Measurements from ENCODE around the gene KNCN. TPM values are rescaled to one million over a fixed set of nuclear protein-coding genes. Genes with fewer than 3 reads are reported as not detected.

Gene KNCN
- total RNA-seq, 1 experiment from 2014 or later, result not detected

DNA sequence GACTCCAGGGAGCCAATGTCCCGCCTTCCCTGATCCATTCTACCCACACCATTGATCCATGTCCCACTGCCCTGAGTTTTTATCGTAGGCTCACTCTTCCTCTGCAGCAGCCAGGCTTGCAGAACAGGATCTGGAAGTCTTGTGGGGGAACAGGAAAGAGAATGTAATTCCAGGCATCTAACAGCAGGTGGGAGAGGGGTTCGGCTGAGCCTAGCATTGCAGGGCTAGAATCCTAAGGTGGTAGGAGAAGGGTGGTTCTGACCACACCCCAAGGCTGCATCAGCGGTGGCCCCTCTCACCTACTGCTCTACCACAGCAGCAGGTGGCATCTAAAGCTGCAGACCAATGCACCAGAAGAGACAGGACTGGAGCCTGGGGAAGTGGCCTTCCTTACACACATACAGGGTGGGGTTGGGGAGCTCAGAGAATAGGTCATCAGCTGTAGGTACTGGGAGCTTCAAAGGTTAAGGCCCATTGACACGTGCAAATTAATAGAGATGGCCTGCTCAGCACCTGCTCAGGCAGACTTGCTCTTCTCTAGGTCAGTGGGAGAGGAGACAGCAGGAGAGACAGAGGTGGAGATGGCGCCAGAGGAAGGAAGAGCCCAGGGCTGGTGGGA is 20.5 kb downstream of the KNCN start:
- in situ Hi-C loops (cut with HindIII; ENCODE audit: low pct_unique_long_range_greater_than_20kb, low sequenced_read_pairs), result no loop called here

DNA sequence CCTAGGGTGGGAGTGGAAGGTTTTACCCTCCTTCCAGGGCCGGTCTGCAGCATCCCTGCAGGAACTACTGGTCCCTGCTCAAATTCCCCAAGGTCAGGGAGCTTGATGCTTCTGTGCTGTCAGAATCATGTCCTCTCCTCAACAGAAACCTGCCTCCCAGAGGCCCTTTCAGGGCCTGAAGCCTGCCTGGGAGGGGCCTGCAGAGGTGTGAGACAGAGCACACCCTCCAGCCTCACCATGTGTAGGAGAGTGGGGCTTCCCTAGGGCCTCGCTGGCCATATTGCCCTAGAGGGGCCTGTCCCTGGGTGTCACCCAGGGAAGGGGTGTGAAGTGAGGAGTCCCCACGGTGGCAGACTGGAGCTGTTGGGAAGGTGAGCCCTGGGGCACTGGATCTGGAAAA is 21.1 kb downstream of the KNCN start:
- no peak for DNase-seq (ENCODE audit: low read depth, low spot score)
- in situ Hi-C loops (cut with HindIII; ENCODE audit: low pct_unique_long_range_greater_than_20kb, low sequenced_read_pairs), result no loop called here

More for the DNA sequence above, 20.5 kb downstream of the KNCN start:
- no peak for DNase-seq (ENCODE audit: low read depth, low spot score)

DNA sequence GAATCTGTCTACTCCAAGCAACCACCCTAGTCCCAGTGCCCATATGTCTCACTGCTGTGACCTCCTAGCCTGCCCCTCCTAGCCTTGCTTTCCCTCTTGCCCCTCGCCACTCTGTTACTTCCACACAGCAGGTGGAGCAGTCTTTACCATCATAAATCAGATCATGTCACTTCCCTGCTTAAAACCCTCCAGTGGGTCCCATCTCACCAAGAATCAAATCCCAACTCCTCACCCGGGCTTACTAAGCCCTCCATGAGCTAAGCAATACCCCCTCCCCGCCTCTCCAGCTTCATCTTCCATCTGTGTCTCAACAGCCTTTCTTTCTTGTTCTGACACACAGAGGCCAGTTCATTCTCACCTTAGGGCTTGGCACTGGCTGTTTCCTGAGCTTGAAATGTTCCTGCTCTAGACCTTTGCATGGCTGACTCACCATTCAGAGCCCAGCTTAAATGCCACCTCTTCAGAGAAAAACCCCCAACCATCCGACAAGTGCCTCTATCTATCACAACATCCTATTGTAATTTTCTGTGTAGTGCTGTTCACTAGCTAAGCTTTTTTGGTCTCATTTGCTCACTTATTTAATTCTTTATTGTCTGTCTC is 22.3 kb downstream of the KNCN start:
- in situ Hi-C loops (cut with HindIII; ENCODE audit: low pct_unique_long_range_greater_than_20kb, low sequenced_read_pairs), result loop anchor here (10.0 kb wide), 1 partner anchor 54 kb away; no protein-coding TSS in a partner anchor
- peak; percentile 7 for DNase-seq (ENCODE audit: low read depth, low spot score)

DNA sequence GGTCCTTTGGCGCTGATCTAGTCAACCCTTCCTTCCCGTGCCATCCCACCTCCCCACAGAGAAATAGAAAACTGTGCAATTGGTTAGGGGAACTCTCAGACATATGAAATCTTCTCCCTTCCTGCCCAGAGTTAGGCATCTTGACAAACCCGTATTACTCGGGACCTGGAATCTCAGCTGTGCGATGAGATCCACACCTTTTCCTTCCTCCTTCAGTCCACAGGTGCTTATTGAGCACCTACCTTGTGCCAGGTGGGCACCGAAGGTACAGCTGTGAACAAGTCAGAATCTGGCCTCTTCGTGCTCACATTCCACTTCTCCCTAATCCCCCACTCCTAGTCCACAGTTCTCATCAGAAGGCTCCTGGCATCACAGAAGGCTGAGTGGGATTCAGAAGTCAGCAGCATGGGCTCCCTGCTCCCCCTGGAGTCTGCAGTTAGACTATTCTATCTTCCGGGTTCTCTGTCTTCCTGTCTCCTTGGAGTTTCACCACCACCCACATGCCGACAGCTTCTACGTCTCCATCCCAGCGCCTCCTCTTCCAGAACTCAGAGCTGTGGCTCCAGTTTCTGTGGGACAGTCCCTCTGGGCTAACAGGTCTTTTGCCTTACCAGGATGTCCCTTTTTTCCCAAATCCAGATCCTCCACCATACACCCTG is 23.0 kb downstream of the KNCN start:
- DNase-seq (ENCODE audit: low read depth, low spot score), result peak; percentile 31
- in situ Hi-C loops (cut with HindIII; ENCODE audit: low pct_unique_long_range_greater_than_20kb, low sequenced_read_pairs), result loop anchor here (10.0 kb wide), 1 partner anchor 54 kb away; no protein-coding TSS in a partner anchor

DNA sequence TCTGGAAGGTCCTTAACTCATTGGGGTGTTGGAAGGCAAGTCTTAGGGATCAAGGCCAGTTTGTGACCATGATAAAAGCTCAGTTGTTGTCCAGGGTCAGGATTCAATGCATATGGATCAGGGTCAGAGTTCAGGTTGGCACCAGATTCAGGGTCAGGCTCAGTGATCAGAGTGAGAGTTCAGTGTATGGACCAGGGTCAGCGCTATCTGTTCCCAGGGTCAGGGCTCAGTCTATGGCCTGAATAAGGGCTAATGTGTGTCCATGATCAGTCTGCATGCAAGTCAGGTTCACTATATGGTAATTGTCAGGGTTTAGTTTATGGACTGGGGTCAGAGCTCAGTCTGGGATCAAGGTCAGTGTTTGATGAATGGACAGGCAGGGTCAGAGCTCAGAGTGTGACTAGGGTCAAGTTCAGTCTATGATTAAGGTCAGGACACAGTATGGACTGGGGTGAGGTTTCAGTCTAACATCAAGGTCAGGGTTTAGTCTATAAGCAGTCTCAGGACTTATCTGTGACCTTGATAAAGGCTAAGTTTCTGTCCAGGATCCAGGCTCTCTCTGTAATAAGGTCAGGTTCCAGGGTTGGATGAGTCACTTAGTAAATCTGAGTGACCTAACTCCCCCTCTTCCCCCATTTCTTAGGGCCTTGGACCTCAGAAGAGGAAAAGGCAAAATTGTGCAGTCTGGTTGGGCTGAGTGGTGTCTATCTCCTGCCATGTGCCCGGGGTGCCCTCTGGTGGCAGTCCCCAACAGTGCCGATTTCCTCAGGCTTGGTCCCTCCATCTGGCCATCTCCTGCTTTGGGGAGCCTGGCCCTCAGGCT is 23.8 kb downstream of the KNCN start:
- peak; percentile 73 for DNase-seq (ENCODE audit: low read depth, low spot score)
- in situ Hi-C loops (cut with HindIII; ENCODE audit: low pct_unique_long_range_greater_than_20kb, low sequenced_read_pairs), result loop anchor here (10.0 kb wide), 1 partner anchor 53 kb away; no protein-coding TSS in a partner anchor

DNA sequence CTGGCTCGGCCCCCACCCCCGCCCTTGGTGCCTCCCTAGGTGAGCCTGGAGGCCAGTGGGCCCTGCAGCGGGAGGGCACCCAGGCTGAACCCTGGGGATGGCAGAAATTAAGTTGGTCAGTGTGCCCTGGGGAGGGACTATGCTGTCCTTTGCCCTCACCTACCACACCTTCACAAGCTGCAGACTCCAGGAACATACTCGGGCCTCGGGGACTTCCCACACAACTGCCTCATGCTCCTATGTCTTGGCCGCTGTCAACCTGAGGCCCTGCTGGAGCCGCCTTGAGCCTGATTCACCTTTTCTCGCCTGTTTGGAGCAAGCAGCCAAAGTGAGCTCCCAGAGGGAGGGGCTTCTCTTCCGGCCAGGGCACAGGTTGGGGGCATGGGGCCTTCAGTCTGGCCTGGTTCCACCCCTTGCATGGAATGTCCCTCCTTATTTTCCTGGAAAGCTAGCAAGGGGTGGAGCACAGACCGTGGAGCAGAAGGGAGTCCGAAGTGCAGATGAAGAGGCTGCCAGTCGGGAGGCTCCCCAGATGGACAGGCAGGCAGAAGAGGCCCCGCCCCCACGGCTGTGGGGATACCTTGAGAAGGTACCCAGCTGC is 24.7 kb downstream of the KNCN start:
- in situ Hi-C loops (cut with HindIII; ENCODE audit: low pct_unique_long_range_greater_than_20kb, low sequenced_read_pairs), result loop anchor here (10.0 kb wide), 1 partner anchor 52 kb away; no protein-coding TSS in a partner anchor

DNA sequence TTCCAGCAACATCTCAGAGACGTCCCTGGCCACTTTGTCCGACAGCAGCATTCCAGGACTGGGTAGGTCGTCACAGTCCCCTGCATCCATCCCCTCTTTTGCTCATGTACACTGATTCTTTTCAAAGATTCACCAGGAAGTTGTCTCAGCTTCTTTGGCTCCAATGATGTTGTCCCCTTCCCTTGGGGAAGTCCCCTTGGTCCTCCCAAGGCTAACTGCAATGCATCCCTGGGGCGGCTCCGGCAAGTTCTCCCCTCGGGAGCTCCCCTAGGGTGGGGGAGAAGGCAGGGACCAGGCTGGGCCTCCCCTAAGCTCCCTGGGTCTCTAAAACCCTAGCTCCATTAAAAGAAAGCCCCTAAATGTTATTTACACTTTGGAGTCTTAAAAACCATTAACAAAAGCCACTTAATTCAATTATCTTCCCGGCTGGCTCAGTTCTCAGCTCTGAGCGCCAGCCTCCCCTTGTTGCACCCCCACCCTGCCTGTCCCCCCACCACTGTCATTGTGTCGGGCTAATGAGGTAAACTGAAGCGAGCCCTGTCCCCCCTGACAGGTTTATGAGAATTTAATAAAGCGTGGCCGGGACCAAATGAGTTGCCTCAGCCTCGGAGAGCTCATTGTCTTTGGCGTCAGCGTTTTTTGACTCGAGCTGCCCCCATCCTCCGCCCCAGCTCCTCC is 25.3 kb downstream of the KNCN start:
- in situ Hi-C loops (cut with HindIII; ENCODE audit: low pct_unique_long_range_greater_than_20kb, low sequenced_read_pairs), result loop anchor here (10.0 kb wide), 1 partner anchor 51 kb away; no protein-coding TSS in a partner anchor
- DNase-seq (ENCODE audit: low read depth, low spot score), result no peak

More for the DNA sequence above, 24.7 kb downstream of the KNCN start:
- no peak for DNase-seq (ENCODE audit: low read depth, low spot score)

DNA sequence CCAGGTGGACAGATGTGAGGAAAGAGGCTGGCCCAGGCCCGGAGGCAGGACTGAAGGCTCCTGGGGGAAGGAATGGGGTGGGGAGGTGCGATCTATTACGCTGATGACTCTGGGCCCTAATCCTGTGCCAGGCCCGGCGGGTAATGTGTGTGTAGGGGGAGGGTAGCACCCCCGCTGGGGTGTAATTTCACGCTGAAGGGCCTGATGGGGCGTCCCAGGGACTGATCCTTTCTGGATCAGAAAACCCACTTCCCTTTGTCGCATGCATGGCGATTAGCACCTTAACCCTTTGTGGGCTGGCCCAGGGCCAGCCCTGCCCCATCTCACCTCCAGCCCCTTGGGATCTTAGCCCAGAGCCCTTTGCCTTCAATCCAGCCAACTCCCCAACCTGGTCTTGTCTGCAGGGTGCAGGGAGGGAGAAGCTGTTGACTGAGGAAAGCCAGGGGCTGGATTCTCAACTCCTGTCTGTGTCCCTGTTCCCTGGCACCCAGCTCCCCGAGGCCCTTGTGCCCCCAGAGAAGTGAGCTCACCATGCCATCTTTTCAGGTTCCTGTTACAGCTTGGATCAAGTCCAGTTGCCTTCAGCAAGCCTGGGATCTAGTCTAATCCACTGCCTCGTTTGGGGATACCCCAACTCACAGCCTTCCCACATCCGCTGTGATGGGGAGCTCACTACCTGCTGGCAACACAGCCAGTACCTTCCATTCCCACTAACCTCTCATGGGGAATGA is 26.0 kb downstream of the KNCN start:
- in situ Hi-C loops (cut with HindIII; ENCODE audit: low pct_unique_long_range_greater_than_20kb, low sequenced_read_pairs), result loop anchor here (10.0 kb wide), 1 partner anchor 51 kb away; no protein-coding TSS in a partner anchor
- no peak for DNase-seq (ENCODE audit: low read depth, low spot score)

DNA sequence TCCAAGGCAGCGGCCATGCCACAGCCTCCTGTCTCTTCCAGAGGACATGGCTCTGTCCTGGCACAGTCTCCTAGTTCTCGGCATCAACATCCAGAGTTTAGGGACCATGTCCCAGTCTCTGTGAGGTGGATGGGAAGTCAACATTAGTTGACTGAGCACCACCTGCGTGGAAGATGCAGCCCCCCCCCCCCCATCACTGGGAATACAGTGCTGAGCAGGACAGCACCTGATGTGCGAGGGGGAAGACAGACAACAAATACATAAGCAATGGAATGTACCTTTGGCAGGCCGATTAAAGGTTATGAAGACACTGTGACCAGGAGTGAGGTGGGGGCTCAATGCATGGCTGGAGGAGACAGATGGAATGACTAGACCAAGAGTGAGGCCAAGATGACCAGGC is 26.6 kb downstream of the KNCN start:
- in situ Hi-C loops (cut with HindIII; ENCODE audit: low pct_unique_long_range_greater_than_20kb, low sequenced_read_pairs), result loop anchor here (10.0 kb wide), 1 partner anchor 50 kb away; no protein-coding TSS in a partner anchor

DNA sequence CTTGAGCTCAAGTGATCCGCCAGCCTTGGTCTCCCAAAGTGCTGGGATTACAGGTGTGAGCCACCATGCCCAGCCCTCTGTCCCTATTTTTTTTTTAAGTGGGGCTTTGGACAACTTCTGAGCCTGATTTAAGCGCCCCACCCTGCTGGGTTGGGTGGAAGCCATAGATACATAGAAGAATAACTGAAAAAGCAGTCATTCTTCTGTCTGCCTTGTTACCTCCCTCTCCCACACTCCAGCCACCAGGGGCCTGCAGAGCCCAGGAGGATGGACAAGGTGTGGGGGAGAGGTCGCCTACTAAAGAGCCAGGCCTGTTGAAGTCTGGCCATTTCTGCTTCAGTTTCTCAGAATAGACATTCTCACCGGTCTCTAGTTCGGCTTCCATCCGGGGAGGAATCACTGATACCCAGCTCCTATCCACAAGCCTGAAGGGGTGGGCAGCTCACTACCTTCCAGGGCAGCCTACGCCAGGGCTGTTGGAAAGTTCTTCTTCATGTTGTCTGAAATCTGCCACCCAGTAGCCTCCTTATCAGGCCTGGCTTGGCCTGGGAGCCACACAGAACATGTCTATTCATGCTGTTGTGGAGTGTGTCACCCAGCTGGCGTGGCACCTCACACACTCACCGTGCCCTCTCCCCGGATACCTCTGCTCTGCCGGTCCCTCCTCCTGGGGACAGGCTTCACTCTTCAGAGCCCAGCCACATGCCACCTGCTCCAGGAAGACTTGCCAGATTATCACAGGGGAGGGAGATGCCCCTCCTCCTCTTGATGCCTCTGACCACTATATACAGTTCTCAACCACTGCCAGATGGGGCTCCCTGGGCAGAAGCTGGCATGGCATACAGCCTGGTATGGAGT is 27.7 kb downstream of the KNCN start:
- in situ Hi-C loops (cut with HindIII; ENCODE audit: low pct_unique_long_range_greater_than_20kb, low sequenced_read_pairs), result loop anchor here (10.0 kb wide), 1 partner anchor 49 kb away; no protein-coding TSS in a partner anchor
- DNase-seq (ENCODE audit: low read depth, low spot score), result no peak

More for the DNA sequence above, 26.6 kb downstream of the KNCN start:
- DNase-seq (ENCODE audit: low read depth, low spot score), result no peak

DNA sequence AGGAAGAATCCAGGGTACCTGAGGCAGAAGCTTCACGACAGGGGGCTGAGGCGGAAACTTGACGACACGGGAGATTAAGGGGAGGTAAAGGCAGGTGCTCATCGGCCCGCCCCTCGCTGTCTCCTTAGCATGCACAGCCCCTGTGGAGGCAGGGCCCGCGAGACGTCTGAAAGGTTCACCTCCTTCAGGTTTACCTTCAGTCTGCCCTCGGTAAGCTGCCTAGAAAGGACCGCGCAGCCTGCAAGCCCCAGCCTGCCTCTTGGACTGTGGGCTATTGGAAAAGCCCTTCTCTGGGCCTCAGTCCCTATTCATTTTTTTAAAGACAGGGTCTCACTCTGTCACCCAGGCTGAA is 28.5 kb downstream of the KNCN start:
- DNase-seq (ENCODE audit: low read depth, low spot score), result no peak
- in situ Hi-C loops (cut with HindIII; ENCODE audit: low pct_unique_long_range_greater_than_20kb, low sequenced_read_pairs), result loop anchor here (10.0 kb wide), 1 partner anchor 48 kb away; no protein-coding TSS in a partner anchor

DNA sequence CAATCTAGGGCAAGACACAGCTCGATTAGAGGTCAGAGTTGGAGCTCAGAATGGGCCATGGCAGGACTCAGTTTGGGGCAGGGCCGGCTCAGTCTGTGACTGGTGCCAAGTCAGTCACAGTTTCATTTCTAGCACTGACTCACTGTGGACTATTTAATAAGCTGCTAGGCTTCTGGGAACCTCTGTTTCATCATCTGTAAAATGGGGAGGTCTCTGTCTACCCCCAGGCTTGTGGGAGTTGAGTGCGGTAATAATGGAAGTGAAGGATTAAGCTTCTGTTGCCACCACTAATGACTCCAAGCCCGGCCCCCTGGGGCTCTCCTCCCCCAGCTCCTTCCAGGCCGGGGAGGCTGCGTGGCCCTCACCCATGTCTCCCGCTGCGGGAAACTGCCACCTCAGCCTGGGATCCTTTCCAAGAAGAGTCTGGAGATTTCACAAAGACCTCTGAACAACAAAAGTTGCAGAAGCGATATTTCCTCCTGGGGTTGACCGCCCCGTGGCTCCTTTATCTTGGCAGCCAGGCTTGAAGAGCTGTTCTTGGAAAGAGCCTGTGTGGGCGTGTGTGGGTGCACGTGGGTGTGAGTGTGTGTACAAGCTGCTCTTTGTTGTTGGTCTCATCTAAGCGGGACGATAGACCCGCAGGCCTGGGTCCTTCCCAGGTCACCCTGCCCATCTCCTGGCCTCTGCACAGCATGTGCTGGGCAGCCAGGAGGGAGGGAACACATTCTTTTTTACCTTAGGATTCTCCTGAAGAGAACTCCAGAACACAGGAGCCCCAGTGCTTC is 29.1 kb downstream of the KNCN start:
- in situ Hi-C loops (cut with HindIII; ENCODE audit: low pct_unique_long_range_greater_than_20kb, low sequenced_read_pairs), result loop anchor here (10.0 kb wide), 1 partner anchor 48 kb away; no protein-coding TSS in a partner anchor

DNA sequence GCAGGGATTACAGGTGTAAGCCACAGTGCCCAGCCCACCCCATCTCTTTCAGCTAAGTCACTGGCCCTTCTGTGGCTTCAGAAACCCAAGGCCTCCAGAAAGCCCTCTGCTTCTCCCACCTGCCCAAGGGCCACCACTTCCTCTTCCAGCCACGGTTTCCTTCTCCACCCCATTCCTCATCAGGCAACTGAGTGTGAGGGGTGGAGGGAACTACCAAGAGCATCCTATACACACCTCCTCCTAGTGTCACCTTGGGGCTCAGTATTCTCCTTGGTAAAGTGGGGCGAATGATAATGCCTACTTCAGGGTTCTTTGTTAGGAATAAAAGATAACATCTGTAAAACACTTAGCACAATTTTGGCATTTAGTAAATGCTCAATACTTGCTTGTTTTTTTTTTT is 30.0 kb downstream of the KNCN start:
- in situ Hi-C loops (cut with HindIII; ENCODE audit: low pct_unique_long_range_greater_than_20kb, low sequenced_read_pairs), result loop anchor here (10.0 kb wide), 1 partner anchor 47 kb away; no protein-coding TSS in a partner anchor

More for the DNA sequence above, 29.1 kb downstream of the KNCN start:
- DNase-seq (ENCODE audit: low read depth, low spot score), result peak; percentile 64

DNA sequence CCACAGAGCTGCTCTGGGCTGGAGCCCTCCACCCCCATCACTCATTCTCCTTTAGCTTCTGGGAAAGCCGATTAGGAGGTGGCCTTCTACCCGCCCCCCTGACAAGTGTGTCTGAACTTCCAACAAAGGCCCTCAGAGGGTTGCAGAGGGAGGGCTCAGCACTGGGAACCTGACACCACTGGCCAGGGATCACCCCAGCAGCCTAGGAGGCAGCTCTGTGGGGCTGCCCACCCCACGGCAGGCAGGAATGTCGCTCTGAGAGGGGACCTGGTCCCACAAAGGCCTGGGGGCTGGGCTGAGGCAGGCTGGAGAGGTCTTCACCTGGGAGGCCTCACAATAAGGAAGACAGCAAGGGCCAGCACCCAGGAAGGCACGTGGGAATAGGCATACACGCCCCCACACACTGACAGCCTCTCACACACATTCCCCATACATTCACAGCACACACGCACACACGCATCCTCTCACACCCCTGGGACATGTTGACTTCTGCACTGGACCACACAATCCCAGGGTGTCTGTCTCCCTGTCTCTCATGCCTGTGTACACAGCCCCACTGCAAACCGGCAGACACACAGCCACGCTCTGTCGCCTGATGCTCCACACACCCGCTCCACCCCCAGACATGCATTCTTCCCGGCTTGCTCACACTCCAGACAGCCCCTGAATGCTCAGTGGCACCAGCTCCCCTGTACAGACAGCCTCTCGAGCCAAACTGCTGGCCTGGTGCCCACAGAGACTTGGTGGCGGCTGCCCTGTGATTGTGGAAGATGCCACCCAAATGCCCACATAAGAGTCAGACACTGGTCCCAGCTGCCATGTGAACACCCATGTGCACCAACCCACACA is 31.2 kb downstream of the KNCN start:
- in situ Hi-C loops (cut with HindIII; ENCODE audit: low pct_unique_long_range_greater_than_20kb, low sequenced_read_pairs), result loop anchor here (10.0 kb wide), 1 partner anchor 45 kb away; no protein-coding TSS in a partner anchor
- no peak for DNase-seq (ENCODE audit: low read depth, low spot score)

More for the DNA sequence above, 30.0 kb downstream of the KNCN start:
- no peak for DNase-seq (ENCODE audit: low read depth, low spot score)
